Spleen (tissue), 7 donors: Measurements from ENCODE around the gene CYP19A1.

Experiments
- POLR2A ChIP-seq, 3 donors: fragments of 450-650 bp; IDR thresholded peaks; one replicate each; pipeline ENCODE4 v1.5.1; 2017; ENCODE audit warnings: antibody characterized with exemption in 3 of 3, mild to moderate bottlenecking in 1 of 3
- POLR2AphosphoS5 ChIP-seq, 3 donors: sonication (generic); formaldehyde crosslinking; IDR thresholded peaks; one replicate each; pipeline ENCODE4 v1.5.1; 2017; ENCODE audit warnings: antibody characterized with exemption in 3 of 3
- TF ChIP-seq, protein P1 (sequence below), 11 experiments: fragments of 200-600 bp in 7 of 11; fragments of 450-650 bp in 4 of 11; sonication (generic) in 4 of 11; IDR thresholded peaks in 8 of 11; conservative IDR thresholded peaks in 3 of 11; 1 replicate in 7 of 11; 2 replicates in 4 of 11; pipeline versions ENCODE4 v1.4.0 to v1.8.0; 2016 to 2021; ENCODE audit warnings: antibody characterized with exemption in 11 of 11, inconsistent platforms in 4 of 11, mild to moderate bottlenecking in 1 of 11
- donor health status: DM: no; HTN: no; CAD: no; lungs with moderate emphysema.
- donor health status: DM: no; HTN: no; CAD: no.
- donor health status: DM: no; HTN: no; CAD: no.

DNA sequence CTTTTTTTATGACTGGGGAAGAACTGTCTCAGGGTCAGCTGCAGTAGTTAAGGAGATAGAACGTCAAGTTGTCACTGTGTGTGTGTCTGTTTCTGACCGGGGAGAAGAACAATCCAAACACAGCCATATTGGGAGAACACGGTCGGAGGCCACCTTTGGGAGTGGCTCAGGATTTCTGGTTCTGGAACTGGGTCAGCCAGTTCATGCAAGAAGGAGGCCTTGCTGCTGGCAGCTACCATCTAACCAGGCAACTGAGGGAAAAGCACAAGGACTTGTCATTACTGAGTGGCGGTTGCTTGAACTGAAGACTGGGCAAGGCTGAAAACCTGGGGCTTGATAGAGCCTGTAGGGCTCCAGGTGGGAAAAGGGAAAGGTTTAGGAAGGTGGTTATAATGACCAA is 27.7 kb upstream of the CYP19A1 start:
- TF ChIP-seq, protein P1, sequence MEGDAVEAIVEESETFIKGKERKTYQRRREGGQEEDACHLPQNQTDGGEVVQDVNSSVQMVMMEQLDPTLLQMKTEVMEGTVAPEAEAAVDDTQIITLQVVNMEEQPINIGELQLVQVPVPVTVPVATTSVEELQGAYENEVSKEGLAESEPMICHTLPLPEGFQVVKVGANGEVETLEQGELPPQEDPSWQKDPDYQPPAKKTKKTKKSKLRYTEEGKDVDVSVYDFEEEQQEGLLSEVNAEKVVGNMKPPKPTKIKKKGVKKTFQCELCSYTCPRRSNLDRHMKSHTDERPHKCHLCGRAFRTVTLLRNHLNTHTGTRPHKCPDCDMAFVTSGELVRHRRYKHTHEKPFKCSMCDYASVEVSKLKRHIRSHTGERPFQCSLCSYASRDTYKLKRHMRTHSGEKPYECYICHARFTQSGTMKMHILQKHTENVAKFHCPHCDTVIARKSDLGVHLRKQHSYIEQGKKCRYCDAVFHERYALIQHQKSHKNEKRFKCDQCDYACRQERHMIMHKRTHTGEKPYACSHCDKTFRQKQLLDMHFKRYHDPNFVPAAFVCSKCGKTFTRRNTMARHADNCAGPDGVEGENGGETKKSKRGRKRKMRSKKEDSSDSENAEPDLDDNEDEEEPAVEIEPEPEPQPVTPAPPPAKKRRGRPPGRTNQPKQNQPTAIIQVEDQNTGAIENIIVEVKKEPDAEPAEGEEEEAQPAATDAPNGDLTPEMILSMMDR (IDR thresholded peaks at IDR 0.05 in 8 of 11, conservative IDR thresholded peaks at IDR 0.05 in 3 of 11), result no peak
- TF ChIP-seq POLR2A (IDR thresholded peaks at IDR 0.05) (no peak), POLR2AphosphoS5 (IDR thresholded peaks at IDR 0.05) (no peak)
